HCT116 (cell line): ENCODE measurements around the gene OR5AS1. TPM values are rescaled to one million over a fixed set of nuclear protein-coding genes. Genes with fewer than 3 reads are reported as not detected.

Source experiments
- ATAC-seq: fragments of 200-7000 bp; cut with Tn5 transposase; 2 replicates; pipeline ENCODE4 v1.9.1; 2020; ENCODE audit warnings: mild to moderate bottlenecking, moderate library complexity
- BruUV-seq: library from RNA; stranded (reverse); fragments of 400-500 nt; replicated peaks from 2 replicates; lab custom pipeline; 2021; lab: Mats Ljungman, UMichigan
- CTCF ChIA-PET: fragments of 300-600 bp; sonication (Branson Sonifier 250); formaldehyde crosslinking; loops from one replicate; lab custom pipeline; 2021; ENCODE audit warnings: antibody characterized with exemption; lab: Charles Lee
- POLR2A ChIA-PET: fragments of 300-600, 350-600 bp; sonication (Branson Sonifier 250); formaldehyde crosslinking; loops from one replicate; lab custom pipeline; 2021; ENCODE audit warnings: antibody characterized with exemption; lab: Charles Lee
- RAD21 ChIA-PET, 2 experiments: fragments of 300-600 bp; sonication (Branson Sonifier 250); formaldehyde crosslinking; loops; one replicate each; lab custom pipeline; 2023; ENCODE audit warnings: low total read pairs in 2 of 2; ENCODE audit not compliant: uncharacterized antibody in 2 of 2, unreplicated experiment in 2 of 2, low non-redundant PET in 1 of 2; lab: Charles Lee
- DNase-seq: peaks from one replicate; pipeline ENCODE4 v3.0.0-alpha.2; 2010; ENCODE audit warnings: low read depth, low spot score
- H2AFZ ChIP-seq: fragments of 200-600 bp; shearing (Covaris generic), sonication (generic); 2 replicates; pipeline ENCODE4 v1.6.1; 2017; ENCODE audit warnings: low read depth, mixed run types, mixed read lengths, antibody characterized with exemption, low read length; ENCODE audit not compliant: poor library complexity, severe bottlenecking
- H3K27ac ChIP-seq: 2 replicates; pipeline ENCODE4 v1.5.1; 2012; ENCODE audit warnings: low read depth, low read length
- H3K27me3 ChIP-seq: fragments of 200-600 bp; sonication (generic); 2 replicates; pipeline ENCODE4 v1.6.1; 2016; ENCODE audit warnings: mixed run types, low read length, mixed read lengths; ENCODE audit not compliant: insufficient read depth
- H3K36me3 ChIP-seq, 2 experiments: fragments of 200-500 bp in 1 of 2; fragments of 200-600 bp in 1 of 2; sonication (Bioruptor generic) in 1 of 2; sonication (generic) in 1 of 2; 2 replicates each; pipeline versions ENCODE4 v1.5.1 to v1.6.1; 2014 to 2016; ENCODE audit warnings: low read length in 2 of 2, inconsistent platforms in 1 of 2, mixed read lengths in 1 of 2, mixed run types in 1 of 2; ENCODE audit not compliant: insufficient read depth in 2 of 2, control insufficient read depth in 1 of 2
- H3K4me1 ChIP-seq, 2 experiments: fragments of 200-600 bp in 1 of 2; sonication (generic) in 1 of 2; 2 replicates each; pipeline versions ENCODE4 v1.5.1 to v1.6.1; 2012 to 2017; ENCODE audit warnings: low read length in 2 of 2, inconsistent platforms in 1 of 2, mild to moderate bottlenecking in 1 of 2, mixed read lengths in 1 of 2, mixed run types in 1 of 2, moderate library complexity in 1 of 2; ENCODE audit not compliant: insufficient read depth in 2 of 2, control insufficient read depth in 1 of 2
- H3K4me2 ChIP-seq: fragments of 200-600 bp; sonication (generic); 2 replicates; pipeline ENCODE4 v1.6.1; 2017; ENCODE audit warnings: mixed run types, low read length, mixed read lengths
- H3K4me3 ChIP-seq, 2 experiments: fragments of 200-600 bp in 1 of 2; sonication (generic) in 1 of 2; replicated peaks in 1 of 2; 2 replicates each; pipeline ENCODE4 v1.5.1; 2011 to 2016; ENCODE audit warnings: low read length in 2 of 2, control low read depth in 1 of 2, low read depth in 1 of 2, mild to moderate bottlenecking in 1 of 2, mixed read lengths in 1 of 2, mixed run types in 1 of 2
- H3K79me2 ChIP-seq: fragments of 200-600 bp; sonication (generic); 2 replicates; pipeline ENCODE4 v1.6.1; 2017; ENCODE audit warnings: mild to moderate bottlenecking, mixed run types, low read length, moderate library complexity, mixed read lengths; ENCODE audit not compliant: insufficient read depth
- H3K9ac ChIP-seq: fragments of 200-600 bp; sonication (generic); 2 replicates; pipeline ENCODE4 v1.6.1; 2016; ENCODE audit warnings: low read length, mixed read lengths
- H3K9me2 ChIP-seq: fragments of 200-600 bp; sonication (generic), shearing (Covaris generic); 2 replicates; pipeline ENCODE4 v1.6.1; 2017; ENCODE audit warnings: mixed run types, mild to moderate bottlenecking, moderate library complexity; ENCODE audit not compliant: insufficient read depth
- H3K9me3 ChIP-seq, 2 experiments: fragments of 200-500 bp in 1 of 2; fragments of 200-600 bp in 1 of 2; sonication (Bioruptor generic) in 1 of 2; sonication (generic) in 1 of 2; 2 replicates each; pipeline ENCODE4 v1.6.1; 2014 to 2017; ENCODE audit warnings: low read length in 2 of 2, mixed read lengths in 2 of 2, inconsistent platforms in 1 of 2, low read depth in 1 of 2, mild to moderate bottlenecking in 1 of 2, mixed run types in 1 of 2, moderate library complexity in 1 of 2; ENCODE audit not compliant: control insufficient read depth in 1 of 2, insufficient read depth in 1 of 2
- H4K20me1 ChIP-seq: fragments of 200-600 bp; sonication (generic), shearing (Covaris generic); 2 replicates; pipeline ENCODE4 v1.6.1; 2017; ENCODE audit warnings: mixed run types, mild to moderate bottlenecking, moderate library complexity; ENCODE audit not compliant: insufficient read depth
- ATF3 ChIP-seq: IDR thresholded peaks from 2 replicates; pipeline ENCODE4 v1.6.1; 2012
- CEBPB ChIP-seq: IDR thresholded peaks from 2 replicates; pipeline ENCODE4 v1.6.1; 2012; ENCODE audit warnings: low read depth
- EGR1 ChIP-seq: IDR thresholded peaks from 2 replicates; pipeline ENCODE4 v1.6.1; 2012; ENCODE audit warnings: low read depth
- FOSL1 ChIP-seq: IDR thresholded peaks from 2 replicates; pipeline ENCODE4 v1.6.1; 2012; ENCODE audit warnings: low read depth
- JUND ChIP-seq: IDR thresholded peaks from 2 replicates; pipeline ENCODE4 v1.6.1; 2012
- POLR2A ChIP-seq: IDR thresholded peaks from 2 replicates; pipeline ENCODE4 v1.7.0; 2011; ENCODE audit warnings: borderline replicate concordance; ENCODE audit not compliant: insufficient read depth, insufficient read length; ENCODE audit errors: extremely low read depth
- POLR2AphosphoS5 ChIP-seq: IDR thresholded peaks from 2 replicates; pipeline ENCODE4 v1.6.1; 2011; ENCODE audit warnings: mild to moderate bottlenecking, low read depth, low read length, moderate library complexity
- RAD21 ChIP-seq: IDR thresholded peaks from 2 replicates; pipeline ENCODE4 v1.6.1; 2012; ENCODE audit warnings: low read depth, mild to moderate bottlenecking
- SP1 ChIP-seq: IDR thresholded peaks from 2 replicates; pipeline ENCODE4 v1.6.1; 2012; ENCODE audit warnings: low read depth
- SRF ChIP-seq: IDR thresholded peaks from 2 replicates; pipeline ENCODE4 v1.6.1; 2012; ENCODE audit warnings: low read depth
- TCF7L2 ChIP-seq: IDR thresholded peaks from 2 replicates; pipeline ENCODE4 v1.7.0; 2011; ENCODE audit warnings: borderline replicate concordance, inconsistent platforms; ENCODE audit not compliant: insufficient read depth, insufficient read length; ENCODE audit errors: extremely low read depth
- YY1 ChIP-seq: IDR thresholded peaks from 2 replicates; pipeline ENCODE4 v1.6.1; 2011; ENCODE audit warnings: low read length, low read depth, moderate library complexity, mild to moderate bottlenecking; ENCODE audit not compliant: insufficient replicate concordance; ENCODE audit errors: extremely low read depth
- ZFX ChIP-seq: fragments of 450-650 bp; IDR thresholded peaks from 2 replicates; pipeline ENCODE4 v1.6.1; 2017
- ZNF274 ChIP-seq: fragments of 200-500 bp; sonication (Bioruptor generic); IDR thresholded peaks from 2 replicates; pipeline ENCODE4 v1.6.1; 2014; ENCODE audit warnings: mild to moderate bottlenecking, low read depth, low read length, inconsistent platforms
- intact Hi-C: fragments of 100-400 bp; cut with micrococcal nuclease; formaldehyde crosslinking; loops from 2 replicates; pipeline ENCODE4 v1.10.0; 2022
- total RNA-seq: library from RNA; stranded (reverse); gene quantifications from one replicate; pipeline ENCODE4 v1.2.1, GENCODE V29; 2021; ENCODE audit not compliant: unreplicated experiment
- TF ChIP-seq, protein P1 (sequence below): IDR thresholded peaks from 2 replicates; pipeline ENCODE4 v1.6.1; 2012; ENCODE audit warnings: low read depth
- TF ChIP-seq, protein P2 (sequence below), 3 experiments: fragments of 200-600 bp in 1 of 3; sonication (generic) in 1 of 3; IDR thresholded peaks in 2 of 3; conservative IDR thresholded peaks in 1 of 3; 2 replicates each; pipeline ENCODE4 v1.5.1; 2012 to 2017; ENCODE audit warnings: low read depth in 2 of 3, low read length in 2 of 3, antibody characterized with exemption in 1 of 3, borderline replicate concordance in 1 of 3, control low read depth in 1 of 3, mild to moderate bottlenecking in 1 of 3, mixed read lengths in 1 of 3, mixed run types in 1 of 3, moderate library complexity in 1 of 3; ENCODE audit not compliant: insufficient read depth in 1 of 3
- TF ChIP-seq, protein P3 (sequence below): IDR thresholded peaks from 2 replicates; pipeline ENCODE4 v1.6.1; 2011; ENCODE audit warnings: mild to moderate bottlenecking, low read length, moderate library complexity; ENCODE audit not compliant: insufficient replicate concordance; ENCODE audit errors: extremely low read depth

OR5AS1 gene
- total RNA-seq, 1 experiment from 2014 or later = not detected

- Histone ChIP-seq H4K20me1 (no peaks in the 10 kb centered on the region), H3K36me3 (no peaks in the 10 kb centered on the region), H3K4me2 (no peak overlapping the region), H3K9me2 (no peaks in the 10 kb centered on the region), H3K27me3 (no peaks in the 10 kb centered on the region), H3K9me3 (peaks cover 9 to 17% of the 10 kb centered on the region in 2 experiments; a peak in 2 of 4 replicates), H3K27ac (no peak overlapping the region), H3K4me1 (no peaks in the 10 kb centered on the region), H2AFZ (no peak overlapping the region), H3K4me3 (no peak overlapping the region), H3K9ac (no peak overlapping the region), H3K79me2 (no peaks in the 10 kb centered on the region)
- CTCF ChIA-PET = no interaction called here
- BruUV-seq = no TSS peak
- TF ChIP-seq, protein P1, sequence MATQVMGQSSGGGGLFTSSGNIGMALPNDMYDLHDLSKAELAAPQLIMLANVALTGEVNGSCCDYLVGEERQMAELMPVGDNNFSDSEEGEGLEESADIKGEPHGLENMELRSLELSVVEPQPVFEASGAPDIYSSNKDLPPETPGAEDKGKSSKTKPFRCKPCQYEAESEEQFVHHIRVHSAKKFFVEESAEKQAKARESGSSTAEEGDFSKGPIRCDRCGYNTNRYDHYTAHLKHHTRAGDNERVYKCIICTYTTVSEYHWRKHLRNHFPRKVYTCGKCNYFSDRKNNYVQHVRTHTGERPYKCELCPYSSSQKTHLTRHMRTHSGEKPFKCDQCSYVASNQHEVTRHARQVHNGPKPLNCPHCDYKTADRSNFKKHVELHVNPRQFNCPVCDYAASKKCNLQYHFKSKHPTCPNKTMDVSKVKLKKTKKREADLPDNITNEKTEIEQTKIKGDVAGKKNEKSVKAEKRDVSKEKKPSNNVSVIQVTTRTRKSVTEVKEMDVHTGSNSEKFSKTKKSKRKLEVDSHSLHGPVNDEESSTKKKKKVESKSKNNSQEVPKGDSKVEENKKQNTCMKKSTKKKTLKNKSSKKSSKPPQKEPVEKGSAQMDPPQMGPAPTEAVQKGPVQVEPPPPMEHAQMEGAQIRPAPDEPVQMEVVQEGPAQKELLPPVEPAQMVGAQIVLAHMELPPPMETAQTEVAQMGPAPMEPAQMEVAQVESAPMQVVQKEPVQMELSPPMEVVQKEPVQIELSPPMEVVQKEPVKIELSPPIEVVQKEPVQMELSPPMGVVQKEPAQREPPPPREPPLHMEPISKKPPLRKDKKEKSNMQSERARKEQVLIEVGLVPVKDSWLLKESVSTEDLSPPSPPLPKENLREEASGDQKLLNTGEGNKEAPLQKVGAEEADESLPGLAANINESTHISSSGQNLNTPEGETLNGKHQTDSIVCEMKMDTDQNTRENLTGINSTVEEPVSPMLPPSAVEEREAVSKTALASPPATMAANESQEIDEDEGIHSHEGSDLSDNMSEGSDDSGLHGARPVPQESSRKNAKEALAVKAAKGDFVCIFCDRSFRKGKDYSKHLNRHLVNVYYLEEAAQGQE = no peak
- no peak for TF ChIP-seq ATF3
- no peak for TF ChIP-seq ZNF274
- no peak for TF ChIP-seq FOSL1
- no peak for TF ChIP-seq EGR1
- TF ChIP-seq CEBPB = no peak
- TF ChIP-seq ZFX = no peak
- TF ChIP-seq RAD21 = no peak
- TF ChIP-seq, protein P2, sequence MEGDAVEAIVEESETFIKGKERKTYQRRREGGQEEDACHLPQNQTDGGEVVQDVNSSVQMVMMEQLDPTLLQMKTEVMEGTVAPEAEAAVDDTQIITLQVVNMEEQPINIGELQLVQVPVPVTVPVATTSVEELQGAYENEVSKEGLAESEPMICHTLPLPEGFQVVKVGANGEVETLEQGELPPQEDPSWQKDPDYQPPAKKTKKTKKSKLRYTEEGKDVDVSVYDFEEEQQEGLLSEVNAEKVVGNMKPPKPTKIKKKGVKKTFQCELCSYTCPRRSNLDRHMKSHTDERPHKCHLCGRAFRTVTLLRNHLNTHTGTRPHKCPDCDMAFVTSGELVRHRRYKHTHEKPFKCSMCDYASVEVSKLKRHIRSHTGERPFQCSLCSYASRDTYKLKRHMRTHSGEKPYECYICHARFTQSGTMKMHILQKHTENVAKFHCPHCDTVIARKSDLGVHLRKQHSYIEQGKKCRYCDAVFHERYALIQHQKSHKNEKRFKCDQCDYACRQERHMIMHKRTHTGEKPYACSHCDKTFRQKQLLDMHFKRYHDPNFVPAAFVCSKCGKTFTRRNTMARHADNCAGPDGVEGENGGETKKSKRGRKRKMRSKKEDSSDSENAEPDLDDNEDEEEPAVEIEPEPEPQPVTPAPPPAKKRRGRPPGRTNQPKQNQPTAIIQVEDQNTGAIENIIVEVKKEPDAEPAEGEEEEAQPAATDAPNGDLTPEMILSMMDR (IDR thresholded peaks at IDR 0.05 in 2 of 3, conservative IDR thresholded peaks at IDR 0.05 in 1 of 3; ENCODE audit: borderline replicate concordance in 1 of 3, insufficient read depth in 1 of 3, low read depth in 2 of 3, low read length in 2 of 3) = no peak
- TF ChIP-seq, protein P3, sequence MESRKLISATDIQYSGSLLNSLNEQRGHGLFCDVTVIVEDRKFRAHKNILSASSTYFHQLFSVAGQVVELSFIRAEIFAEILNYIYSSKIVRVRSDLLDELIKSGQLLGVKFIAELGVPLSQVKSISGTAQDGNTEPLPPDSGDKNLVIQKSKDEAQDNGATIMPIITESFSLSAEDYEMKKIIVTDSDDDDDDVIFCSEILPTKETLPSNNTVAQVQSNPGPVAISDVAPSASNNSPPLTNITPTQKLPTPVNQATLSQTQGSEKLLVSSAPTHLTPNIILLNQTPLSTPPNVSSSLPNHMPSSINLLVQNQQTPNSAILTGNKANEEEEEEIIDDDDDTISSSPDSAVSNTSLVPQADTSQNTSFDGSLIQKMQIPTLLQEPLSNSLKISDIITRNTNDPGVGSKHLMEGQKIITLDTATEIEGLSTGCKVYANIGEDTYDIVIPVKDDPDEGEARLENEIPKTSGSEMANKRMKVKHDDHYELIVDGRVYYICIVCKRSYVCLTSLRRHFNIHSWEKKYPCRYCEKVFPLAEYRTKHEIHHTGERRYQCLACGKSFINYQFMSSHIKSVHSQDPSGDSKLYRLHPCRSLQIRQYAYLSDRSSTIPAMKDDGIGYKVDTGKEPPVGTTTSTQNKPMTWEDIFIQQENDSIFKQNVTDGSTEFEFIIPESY = no peak
- no peak for TF ChIP-seq JUND
- TF ChIP-seq TCF7L2 = no peak
- no peak for TF ChIP-seq SRF
- no peak for TF ChIP-seq YY1
- TF ChIP-seq POLR2AphosphoS5 = no peak
- TF ChIP-seq POLR2A = no peak
- no peak for TF ChIP-seq SP1
- POLR2A ChIA-PET = no interaction called here
- ATAC-seq (no peak), DNase-seq (no peak)
- RAD21 ChIA-PET = no interaction called here
- intact Hi-C loops = no loop called here
Observed at GRCh38 chr11:56013805-56014204, 13.6 kb upstream of the OR5AS1 start.
